ENCODE measurements around the gene GALNT17.
A peak's percentile ranks its signal among the peaks of the same experiment; 100 is the strongest.

The GALNT17 gene

GRCh38 chr7:71148098-71148497, 16.2 kb downstream of the GALNT17 start:
- no peaks in the 10 kb centered on the region for H3K36me3 ChIP-seq (ENCODE audit: control insufficient read depth in 2 of 2, insufficient read depth in 1 of 2, low read length in 2 of 2)
- H3K4me1 ChIP-seq (ENCODE audit: control insufficient read depth, insufficient read depth, low read length): no peaks in the 10 kb centered on the region
- ChIA-PET CTCF (no interaction called here), POLR2A (no interaction called here)
- peak; percentile 32 for TF ChIP-seq SETDB1 (IDR thresholded peaks at IDR 0.05; ENCODE audit: insufficient read length, low read length)
- TF ChIP-seq ZFHX2 (tag by site-specific recombination; conservative IDR thresholded peaks at IDR 0.05): no peak
- TF ChIP-seq ZNF202 (tag by site-specific recombination; IDR thresholded peaks at IDR 0.05; ENCODE audit: borderline replicate concordance): no peak
- no peak overlapping the region for H3K4me3 ChIP-seq (ENCODE audit: low read depth, low read length)
- no peaks in the 10 kb centered on the region for H3K9me3 ChIP-seq (ENCODE audit: control insufficient read depth, insufficient read depth, low read depth, low read length)
- H3K27ac ChIP-seq (ENCODE audit: extremely low read depth, low read depth, low read length): no peak overlapping the region

- H3K9me3 ChIP-seq (ENCODE audit: control insufficient read depth, insufficient read depth, low read depth, low read length): no peaks in the 10 kb centered on the region
- POLR2A ChIA-PET: no interaction called here
- no peaks in the 10 kb centered on the region for H3K36me3 ChIP-seq (ENCODE audit: control insufficient read depth in 2 of 2, insufficient read depth in 1 of 2, low read length in 2 of 2)
- no peaks in the 10 kb centered on the region for H3K4me1 ChIP-seq (ENCODE audit: control insufficient read depth, insufficient read depth, low read length)
- TF ChIP-seq ZNF521 (tag by site-specific recombination; IDR thresholded peaks at IDR 0.05) (no peak), ZNF555 (tag by site-specific recombination; conservative IDR thresholded peaks at IDR 0.05) (no peak), ZNF701 (tag by site-specific recombination; IDR thresholded peaks at IDR 0.05) (no peak), BCL11B (tag by site-specific recombination; IDR thresholded peaks at IDR 0.05; ENCODE audit: low read depth) (no peak), ZNF266 (tag by site-specific recombination; IDR thresholded peaks at IDR 0.05; ENCODE audit: low read depth) (no peak), ZSCAN4 (tag by site-specific recombination; IDR thresholded peaks at IDR 0.05) (no peak), ZNF707 (tag by site-specific recombination; IDR thresholded peaks at IDR 0.05) (no peak), MEIS1 (CRISPR knock-in tag; IDR thresholded peaks at IDR 0.05; ENCODE audit: borderline replicate concordance) (no peak), HOXA7 (CRISPR knock-in tag; IDR thresholded peaks at IDR 0.05; ENCODE audit: borderline replicate concordance) (no peak), ZNF518A (tag by site-specific recombination; conservative IDR thresholded peaks at IDR 0.05; ENCODE audit: low read depth) (no peak), ZNF561 (tag by site-specific recombination; IDR thresholded peaks at IDR 0.05; ENCODE audit: borderline replicate concordance) (no peak), ATF2 (tag by site-specific recombination; IDR thresholded peaks at IDR 0.05; ENCODE audit: low read depth) (no peak), ZNF629 (tag by site-specific recombination; IDR thresholded peaks at IDR 0.05) (no peak), ZNF214 (tag by site-specific recombination; IDR thresholded peaks at IDR 0.05; ENCODE audit: borderline replicate concordance) (no peak), ZBTB21 (tag by site-specific recombination; IDR thresholded peaks at IDR 0.05) (no peak), ZNF785 (tag by site-specific recombination; IDR thresholded peaks at IDR 0.05) (no peak)
- CTCF ChIA-PET: no interaction called here
- H3K27ac ChIP-seq (ENCODE audit: extremely low read depth, low read depth, low read length): no peak overlapping the region
- H3K4me3 ChIP-seq (ENCODE audit: low read depth, low read length): no peak overlapping the region
These were observed 23.3 kb downstream of the GALNT17 start for GRCh38 chr7:71155236-71155635.

All from HEK293 (cell line).